Measurements from ENCODE around the gene RIN1. TPM values are rescaled to one million over a fixed set of nuclear protein-coding genes. Genes with fewer than 3 reads are reported as not detected.

Gene RIN1
- total RNA-seq, 1 experiment from 2014 or later = 5.4 TPM

DNA sequence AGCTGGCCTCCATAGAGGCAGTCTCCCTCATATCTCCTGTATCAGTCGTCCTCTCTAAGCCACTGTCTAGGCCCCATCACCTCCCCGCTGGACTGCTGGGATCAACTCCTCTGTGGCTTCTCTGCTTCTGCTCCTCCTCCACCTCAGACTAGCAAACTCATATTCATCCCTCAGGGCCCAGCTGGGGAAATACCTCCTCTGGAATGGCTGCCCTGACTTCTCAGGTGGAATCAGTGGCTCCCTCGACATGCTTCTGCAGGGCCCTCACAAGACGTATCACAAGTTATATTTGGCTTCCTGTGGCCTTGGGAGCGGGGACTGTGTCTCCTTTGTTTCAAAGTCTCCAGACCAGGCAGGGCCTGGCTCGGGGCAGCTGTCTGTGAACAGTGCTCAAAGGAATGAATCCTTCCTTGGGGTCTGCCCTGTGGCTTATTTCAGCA lies 25.3 kb upstream of the RIN1 start:
- H4K5ac ChIP-seq (ENCODE audit: insufficient read length, low read depth, low read length) = no peak overlapping the region
- H2AFZ ChIP-seq (ENCODE audit: low read length) = no peak overlapping the region
- no peaks in the 10 kb centered on the region for H3K79me2 ChIP-seq (ENCODE audit: insufficient read depth, low read length)
- no peak overlapping the region for H3K9ac ChIP-seq (ENCODE audit: extremely low read depth, insufficient read length, low read length)
- no peak overlapping the region for H4K8ac ChIP-seq (replicated peaks; ENCODE audit: insufficient read length, low read depth, low read length)
- Mint-ChIP-seq H3K4me1 (peaks cover 7 to 8% of the 10 kb centered on the region in 2 experiments), H3K27ac (peak overlapping the region in 2 of 3 experiments; percentile 34 to 39; a peak in 2 of 7 replicates), H3K9me3 (no peaks in the 10 kb centered on the region), H3K36me3 (ENCODE audit: insufficient read depth in 1 of 3, low read depth in 3 of 3) (peaks cover 16 to 52% (median 35%) of the 10 kb centered on the region in 3 experiments; a peak in 6 of 7 replicates), H3K4me3 (no peak overlapping the region), H3K27me3 (ENCODE audit: low read depth) (no peaks in the 10 kb centered on the region)
- H3K14ac ChIP-seq (ENCODE audit: insufficient read depth, low read length) = no peak overlapping the region
- no peak for TF ChIP-seq CTCF (conservative IDR thresholded peaks at IDR 0.05)
- H3K9me3 ChIP-seq (ENCODE audit: control insufficient read depth, low read depth, low read length) = no peaks in the 10 kb centered on the region
- no peak overlapping the region for H3K27ac ChIP-seq (ENCODE audit: insufficient read length, low read depth, low read length)
- WGBS (ENCODE audit: extremely low coverage, insufficient read length, low lambda C conversion rate) = no CpG with 5 or more reads among the region's 6 CpGs
- no peaks in the 10 kb centered on the region for H3K27me3 ChIP-seq (ENCODE audit: insufficient read depth, low read length)
- no peaks in the 10 kb centered on the region for H3K79me1 ChIP-seq (ENCODE audit: insufficient read depth, low read depth, low read length, poor library complexity, severe bottlenecking)
- no peak overlapping the region for H3K4me2 ChIP-seq (ENCODE audit: insufficient read depth, insufficient read length, low read length)
- H3K56ac ChIP-seq (ENCODE audit: insufficient read length, low read depth, low read length) = no peak overlapping the region
- H2BK12ac ChIP-seq (ENCODE audit: insufficient read length, low read depth, low read length) = no peak overlapping the region
- no peak overlapping the region for H2BK15ac ChIP-seq (ENCODE audit: low read depth, low read length)
- H3K23me2 ChIP-seq (ENCODE audit: insufficient read length, low read depth, low read length, poor library complexity, severe bottlenecking) = no peaks in the 10 kb centered on the region
- no peak overlapping the region for H4K91ac ChIP-seq (ENCODE audit: insufficient read length, low read depth, low read length)
- no peak overlapping the region for H3K4ac ChIP-seq (ENCODE audit: low read depth, low read length)
- H2AK5ac ChIP-seq (ENCODE audit: insufficient read length, low read length) = no peak overlapping the region
- DNase-seq = no peak
- H2BK20ac ChIP-seq (ENCODE audit: low read depth, low read length, poor library complexity, severe bottlenecking) = no peak overlapping the region
- H3K4me1 ChIP-seq (ENCODE audit: insufficient read depth, low read length) = peaks cover 4% of the 10 kb centered on the region; the same call in 1 of the 2 replicates
- no peaks in the 10 kb centered on the region for H4K20me1 ChIP-seq (ENCODE audit: control insufficient read depth, insufficient read depth, insufficient read length)
- no peak overlapping the region for H3K18ac ChIP-seq (ENCODE audit: insufficient read length, low read depth, low read length)
- H2BK5ac ChIP-seq (ENCODE audit: insufficient read length, low read length) = no peak overlapping the region
- H3K23ac ChIP-seq (ENCODE audit: insufficient read length, low read depth, low read length) = no peak overlapping the region
- H3T11ph ChIP-seq (ENCODE audit: low read length) = no peak overlapping the region
- no peak overlapping the region for H2BK120ac ChIP-seq (ENCODE audit: low read depth, low read length, poor library complexity, severe bottlenecking)

All from H9 (cell line).